Ammon's horn (tissue), 1 donor: Measurements from ENCODE around the gene INPP5D.
A peak's percentile ranks its signal among the peaks of the same experiment; 100 is the strongest.
"Not testable (repeated sequence)": the region's sequence is repeated elsewhere in the genome, so short reads cannot be mapped to it uniquely, and the experiment has no call there.

Experiments used
- DNase-seq: peaks from one replicate; pipeline ENCODE4 v3.0.0-alpha.2; 2016; ENCODE audit warnings: low spot score

INPP5D gene

DNA sequence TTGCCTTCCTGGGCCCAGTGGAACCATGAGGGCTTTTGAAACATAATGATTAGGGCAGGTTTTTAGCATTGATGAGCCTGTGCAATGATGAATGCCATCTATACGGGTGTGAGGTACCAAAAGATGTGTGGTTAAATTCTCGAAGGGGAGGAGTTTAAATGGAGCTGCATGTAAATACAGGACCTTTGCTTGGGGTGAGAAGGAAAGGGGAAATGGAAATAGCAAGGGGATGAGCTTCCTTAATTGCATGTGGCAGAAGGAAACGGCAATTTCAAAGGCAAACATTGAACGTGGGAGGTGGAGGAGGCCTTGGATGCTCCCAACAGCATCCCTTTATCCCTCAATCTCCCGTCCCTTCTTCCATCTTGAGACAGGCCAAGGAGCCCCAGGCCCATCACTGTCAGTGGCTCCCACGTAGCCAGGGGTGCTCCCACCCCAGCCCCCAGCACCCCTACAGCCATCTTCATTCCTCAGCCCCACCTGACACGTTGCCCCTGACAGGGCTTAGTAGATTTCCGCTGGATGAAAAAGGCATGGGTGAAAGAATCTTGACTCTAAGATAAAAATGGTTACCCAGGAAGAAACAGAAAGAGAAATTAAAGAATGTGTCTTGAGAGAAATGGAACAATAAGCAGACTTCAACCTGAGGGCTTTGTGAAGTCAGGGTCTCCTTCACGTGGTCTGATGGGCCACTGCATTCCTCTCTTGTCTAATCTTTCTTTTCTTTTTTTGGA is 32.5 kb downstream of the INPP5D start:
- DNase-seq = no peak

DNA sequence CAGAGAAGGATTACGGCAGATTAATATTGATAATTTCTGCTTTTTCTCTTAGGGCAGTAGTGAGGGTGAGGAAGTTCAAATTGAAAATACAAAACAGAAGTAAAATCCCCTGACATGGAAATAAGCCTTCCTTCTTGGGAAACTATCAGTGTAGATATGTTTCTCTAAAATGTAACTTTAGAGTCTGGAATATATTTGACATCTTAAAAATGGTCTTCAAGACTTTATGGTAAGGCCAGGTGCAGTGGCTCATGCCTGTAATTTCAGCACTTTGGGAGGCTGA is 33.0 kb downstream of the INPP5D start:
- DNase-seq = no peak

DNA sequence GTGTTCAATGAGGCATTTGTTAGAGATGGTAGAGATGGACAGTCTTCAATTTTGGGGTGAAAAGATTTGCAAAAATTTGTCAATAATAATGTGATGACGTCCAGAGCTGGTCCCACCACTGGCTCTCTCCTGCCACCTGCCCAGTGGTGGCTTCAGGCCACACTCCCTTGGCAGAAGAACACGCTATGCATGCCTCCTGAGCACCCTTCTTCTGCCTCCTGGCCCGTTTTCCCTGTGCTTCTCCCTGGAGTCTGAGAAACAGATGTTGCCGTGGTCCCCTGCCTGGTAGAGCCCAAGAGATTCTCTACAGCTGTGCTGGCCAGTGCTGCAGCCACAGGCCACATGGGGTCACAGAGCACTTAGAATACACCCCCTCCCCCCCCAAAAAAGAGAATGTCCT is 33.6 kb downstream of the INPP5D start:
- no peak for DNase-seq

DNA sequence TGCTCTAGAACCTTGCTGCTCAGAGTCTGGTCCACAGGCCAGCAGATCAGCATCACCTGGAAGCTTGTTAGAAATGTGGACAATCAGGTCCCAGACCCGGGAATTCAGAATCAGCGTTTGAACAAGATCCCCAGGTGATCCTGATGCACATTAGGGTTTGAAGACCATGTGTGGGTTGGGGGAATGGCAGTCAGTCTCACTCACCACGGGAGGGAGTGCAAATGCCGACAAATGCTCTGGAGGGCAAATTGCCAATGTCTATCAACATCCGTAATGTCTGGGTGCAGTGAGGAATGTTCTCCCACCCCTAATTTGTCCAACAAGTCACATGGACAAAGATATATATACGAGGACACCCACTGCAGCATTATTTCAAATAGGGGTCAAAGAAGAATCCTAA is 34.5 kb downstream of the INPP5D start:
- DNase-seq = no peak

DNA sequence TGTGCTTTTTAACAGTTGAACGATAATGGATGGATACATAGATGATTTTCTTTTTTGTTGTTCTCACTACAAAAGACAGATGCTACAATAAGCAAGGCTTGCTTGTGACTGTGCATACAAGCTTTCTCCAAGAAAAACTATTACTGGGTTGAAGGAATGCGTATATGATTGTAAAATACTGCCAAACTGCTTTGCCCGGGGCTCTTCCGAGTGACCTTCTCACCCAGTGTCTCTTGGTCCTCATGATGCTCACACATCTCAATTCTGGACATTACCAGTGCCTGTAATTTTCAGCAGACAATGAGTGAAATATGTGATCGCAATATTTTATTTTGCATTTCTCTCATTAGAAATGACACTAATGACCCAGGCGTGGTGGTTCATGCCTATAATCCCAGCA is 35.9 kb downstream of the INPP5D start:
- no peak for DNase-seq

DNA sequence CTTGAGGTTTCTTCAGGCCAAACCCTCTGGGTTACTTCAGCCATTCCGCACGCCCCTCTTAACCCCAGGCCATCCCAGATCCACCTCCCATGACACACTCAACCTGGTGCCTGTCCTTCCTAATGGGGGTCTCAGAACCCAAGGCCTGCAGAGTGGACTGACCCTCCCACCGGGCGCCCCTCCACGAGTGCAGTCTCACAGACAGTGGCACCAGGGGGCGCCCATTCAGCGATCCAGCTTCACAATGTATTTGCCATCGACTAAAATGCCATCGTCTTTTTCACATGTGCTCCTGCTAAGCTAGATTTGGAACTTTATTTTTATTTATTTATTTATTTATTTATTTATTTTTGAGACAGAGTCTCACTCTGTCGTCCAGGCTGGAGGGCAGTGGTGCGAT is 38.5 kb downstream of the INPP5D start:
- DNase-seq = no peak

DNA sequence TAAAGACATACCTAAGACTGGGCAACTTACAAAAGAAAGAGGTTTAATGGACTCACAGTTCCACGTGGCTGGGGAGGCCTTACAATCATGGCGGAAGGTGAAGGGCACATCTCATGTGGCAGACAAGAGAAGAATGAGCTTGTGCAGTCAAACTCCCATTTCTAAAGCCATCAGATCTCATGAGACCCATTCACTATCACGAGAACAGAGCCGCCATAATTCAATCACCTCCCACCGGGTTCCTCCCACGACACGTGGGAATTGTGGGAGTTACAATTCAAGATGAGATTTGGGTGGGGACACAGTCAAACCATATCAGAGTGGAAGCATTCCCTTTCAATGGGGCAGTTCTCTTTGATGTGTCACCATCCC is 39.7 kb downstream of the INPP5D start:
- DNase-seq = not testable (repeated sequence)

DNA sequence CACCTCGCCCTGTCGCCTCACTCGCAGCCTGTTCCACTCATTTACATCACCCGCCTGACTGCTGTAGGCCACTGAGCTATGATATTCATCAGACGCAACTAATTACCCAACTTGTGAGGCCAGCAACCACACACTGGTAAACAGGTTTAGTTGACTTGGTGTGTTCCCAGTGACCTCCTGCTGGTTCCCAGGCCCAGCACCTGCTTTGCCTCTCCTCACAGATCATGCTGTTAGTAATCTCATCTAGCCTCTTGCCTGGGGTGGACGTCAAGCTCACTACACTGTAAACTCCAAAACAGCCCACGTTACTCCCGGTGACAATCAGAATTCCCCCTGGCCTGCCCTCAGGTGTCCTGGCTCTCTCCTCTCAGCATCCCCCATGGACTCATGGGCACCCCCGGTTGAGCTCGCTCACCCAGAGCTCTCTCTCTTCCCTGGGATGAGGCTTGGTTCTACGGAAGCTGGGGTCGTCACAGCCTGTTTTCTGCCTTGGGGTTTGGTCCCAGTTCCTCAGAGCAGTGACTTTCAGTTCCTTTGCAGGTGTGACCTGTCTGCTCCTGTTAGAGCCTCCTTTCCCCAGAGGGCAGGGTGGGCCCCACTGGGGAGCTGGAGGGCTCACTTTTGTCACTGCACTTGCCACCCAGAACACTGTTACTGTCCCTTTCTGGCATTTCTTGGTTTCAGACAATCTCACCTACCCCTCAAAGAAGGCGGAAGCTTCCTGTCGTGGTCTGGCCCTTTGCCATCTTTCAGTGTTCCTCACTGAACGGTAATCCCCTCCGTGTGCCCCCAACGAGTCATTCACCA is 40.3 kb downstream of the INPP5D start:
- DNase-seq = no peak

DNA sequence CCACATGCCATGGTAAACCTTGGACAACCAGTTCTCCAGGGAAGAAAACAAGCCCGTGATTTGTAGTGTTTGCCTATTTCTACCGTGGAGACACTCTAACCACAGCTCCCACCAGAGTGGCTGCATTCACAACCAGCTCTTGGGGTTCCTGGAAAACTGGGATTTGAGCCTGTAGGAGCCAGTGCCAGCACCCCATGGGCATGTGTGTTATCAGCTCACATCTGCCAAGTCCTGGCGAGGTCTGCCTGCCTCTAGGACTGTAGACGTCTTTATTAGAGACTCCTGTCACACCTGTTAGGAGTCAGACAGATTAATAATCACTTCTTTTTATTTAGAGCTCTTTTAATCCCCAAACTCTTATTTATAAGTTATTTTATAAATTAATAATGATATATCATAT is 41.0 kb downstream of the INPP5D start:
- no peak for DNase-seq

DNA sequence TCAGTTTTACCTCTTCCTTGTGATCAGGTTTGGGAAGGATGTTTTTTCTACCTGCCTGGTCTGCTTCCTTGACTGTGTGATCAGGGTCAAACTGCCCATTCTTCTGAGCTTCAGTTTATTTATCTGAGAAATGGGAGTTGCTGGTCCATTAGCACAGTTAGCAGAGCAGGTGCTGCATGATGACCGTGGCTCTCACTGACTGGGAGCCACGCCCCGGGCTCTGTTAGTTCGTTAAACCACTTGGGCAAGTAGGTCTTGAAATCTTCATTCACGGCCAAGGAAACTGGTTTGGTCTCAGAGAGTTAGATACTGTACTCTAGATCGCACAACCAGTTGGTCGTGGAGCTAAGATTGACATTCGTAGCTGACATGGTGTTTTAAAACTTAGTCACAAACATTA is 41.7 kb downstream of the INPP5D start:
- no peak for DNase-seq

DNA sequence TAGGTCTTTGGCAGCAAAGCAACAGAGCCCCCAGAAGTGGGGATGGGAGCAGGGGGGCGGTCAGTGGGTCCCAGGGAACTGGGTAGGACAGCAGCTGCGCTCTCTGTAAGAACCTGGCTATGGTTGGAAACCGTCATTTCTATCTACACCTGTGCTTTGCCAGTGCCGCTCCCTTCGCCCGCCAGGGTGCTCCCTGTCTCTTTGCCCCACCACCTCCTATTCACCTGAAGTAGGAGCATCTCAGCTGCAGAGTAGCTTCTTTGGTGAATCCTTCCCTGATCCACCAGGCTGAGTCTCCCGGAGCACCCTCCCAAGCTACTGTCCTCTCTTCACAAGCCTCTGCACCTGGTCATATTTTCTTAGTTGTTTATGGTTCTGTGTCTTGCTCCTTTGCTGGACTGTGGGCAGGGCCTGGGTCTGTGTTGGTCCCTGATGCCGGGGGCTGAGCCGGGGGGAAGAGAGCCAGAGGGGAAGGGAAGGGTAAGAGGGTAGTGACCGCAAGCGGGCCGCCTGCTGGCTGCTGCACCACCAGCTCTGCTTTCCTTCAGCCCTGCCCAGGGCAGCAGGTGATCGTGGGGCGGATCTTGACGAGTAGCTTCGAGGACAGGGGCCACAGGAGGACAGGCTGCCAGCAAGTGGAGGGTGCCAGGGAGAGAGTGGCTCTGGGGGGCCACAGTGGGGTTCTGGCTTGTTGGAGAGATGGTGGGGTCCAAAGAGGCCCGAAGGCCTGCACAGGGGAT is 45.2 kb downstream of the INPP5D start:
- no peak for DNase-seq

DNA sequence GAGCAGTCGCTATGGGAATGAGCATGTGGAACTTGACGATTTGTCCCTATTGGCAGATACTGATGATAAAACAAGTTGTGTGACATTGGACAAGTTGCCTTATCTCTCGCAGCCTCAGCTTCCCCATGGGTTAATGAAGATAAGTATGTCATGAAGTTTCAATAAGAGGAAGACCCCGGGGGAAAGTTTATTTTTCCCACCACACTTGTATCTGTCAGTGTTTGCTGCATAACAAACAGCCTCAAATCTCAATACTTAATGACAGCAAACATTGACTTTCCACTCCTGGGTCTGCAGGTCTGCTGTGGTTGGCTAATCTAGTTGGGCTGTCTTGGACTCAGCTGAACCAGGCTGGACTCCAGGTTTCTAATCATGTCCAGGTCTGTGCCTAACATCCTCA is 45.8 kb downstream of the INPP5D start:
- DNase-seq = no peak

DNA sequence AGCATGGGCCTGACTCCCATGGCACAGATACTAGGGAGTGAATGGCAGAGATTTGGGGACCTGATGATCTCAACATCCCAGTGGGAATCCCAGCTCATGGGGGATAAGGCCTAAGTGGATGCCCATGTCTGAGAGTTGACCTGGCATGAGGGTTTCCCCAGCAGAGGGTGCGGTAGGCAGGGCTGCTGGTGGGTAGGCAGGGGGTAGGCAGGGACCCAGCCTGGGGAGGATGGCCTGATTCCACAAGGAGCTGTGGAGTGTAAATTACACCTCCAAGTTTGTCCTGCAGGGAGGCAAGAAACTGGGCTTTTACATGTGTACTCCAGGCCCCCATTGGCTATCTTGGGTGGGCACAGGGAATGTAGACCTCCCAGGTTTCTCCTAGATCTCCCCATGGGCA is 46.9 kb downstream of the INPP5D start:
- no peak for DNase-seq

DNA sequence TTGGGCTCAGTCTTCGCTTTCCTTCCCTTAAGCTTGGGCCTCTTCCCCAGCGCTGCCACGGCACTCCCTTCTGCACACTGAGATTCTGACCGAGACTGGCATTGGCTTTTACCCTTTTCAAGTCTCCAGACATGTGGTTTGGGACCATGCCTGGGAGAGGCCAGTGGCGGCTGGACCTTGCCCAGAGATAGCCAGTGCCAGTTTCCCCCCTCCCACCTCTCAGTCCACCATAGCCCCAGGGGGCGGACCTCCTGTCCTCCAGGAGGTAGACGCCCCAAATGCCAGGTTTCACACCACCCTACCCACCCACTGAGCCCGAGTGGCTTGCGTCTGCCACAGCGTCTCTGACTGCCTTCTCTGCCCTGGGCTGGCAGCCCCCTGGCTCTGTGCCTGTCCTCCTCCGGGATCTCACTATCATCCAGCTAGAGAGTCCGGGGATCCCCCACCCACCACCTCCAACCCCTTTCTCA is 47.7 kb downstream of the INPP5D start:
- DNase-seq = no peak

DNA sequence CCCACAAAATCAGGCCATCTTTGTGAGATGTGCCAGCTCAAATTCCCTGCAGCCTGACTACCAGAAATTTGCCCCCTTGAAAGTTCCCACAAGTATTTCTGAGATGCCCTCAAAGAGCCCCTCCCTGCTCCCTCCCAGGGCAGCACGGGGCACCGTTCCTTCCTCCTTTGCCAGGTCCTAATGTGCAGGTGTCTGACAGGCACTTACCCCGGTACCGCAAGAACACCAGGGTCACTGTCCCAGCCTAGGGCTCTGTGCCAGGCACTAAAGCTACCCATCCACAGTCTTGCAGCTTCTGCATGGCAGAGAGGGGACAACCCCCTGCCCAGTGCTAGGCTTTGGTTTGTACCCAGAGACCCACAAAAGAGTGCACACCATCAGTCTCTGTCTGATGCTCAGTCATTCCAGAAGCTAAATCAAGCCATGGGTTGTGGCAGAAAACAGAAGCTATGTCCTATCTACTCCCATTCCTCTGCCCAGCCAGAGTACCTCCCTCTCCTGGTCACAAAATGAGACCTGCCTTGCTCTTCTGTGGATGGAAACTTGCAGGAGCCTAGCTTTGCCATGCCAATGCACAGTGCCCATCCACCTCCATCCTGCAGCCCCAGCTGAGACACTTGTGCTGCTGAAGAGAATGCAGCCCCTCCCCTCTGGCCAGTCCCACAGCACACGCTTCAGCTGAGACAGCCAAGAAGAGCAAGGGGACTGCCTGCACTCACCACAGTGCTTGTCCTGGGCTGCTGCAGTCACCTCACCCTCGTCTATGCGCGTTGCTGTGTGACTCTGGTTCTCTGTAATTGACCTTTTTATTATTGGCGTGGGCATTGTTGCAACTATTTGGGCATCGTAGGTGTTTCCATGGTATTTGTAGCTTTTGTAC is 48.7 kb downstream of the INPP5D start:
- no peak for DNase-seq

DNA sequence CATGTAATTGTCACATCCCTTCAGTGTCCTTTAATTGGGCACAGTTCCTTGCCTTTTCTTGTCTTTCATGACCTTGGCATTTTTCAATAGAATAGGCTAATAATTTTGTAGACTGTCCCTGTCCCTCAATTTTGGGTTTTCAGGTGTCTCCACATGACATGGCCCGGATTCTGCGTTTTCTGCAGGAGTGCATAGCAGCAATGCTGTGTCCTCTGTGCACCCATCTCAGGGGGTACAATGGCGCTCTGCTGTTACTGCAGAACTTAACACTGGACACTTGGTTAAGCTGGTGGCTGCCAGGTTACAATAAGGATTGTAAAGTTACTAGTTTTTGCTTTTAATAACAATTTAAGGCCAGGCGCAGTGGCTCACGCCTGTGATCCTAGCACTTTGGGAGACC is 51.3 kb downstream of the INPP5D start:
- no peak for DNase-seq

DNA sequence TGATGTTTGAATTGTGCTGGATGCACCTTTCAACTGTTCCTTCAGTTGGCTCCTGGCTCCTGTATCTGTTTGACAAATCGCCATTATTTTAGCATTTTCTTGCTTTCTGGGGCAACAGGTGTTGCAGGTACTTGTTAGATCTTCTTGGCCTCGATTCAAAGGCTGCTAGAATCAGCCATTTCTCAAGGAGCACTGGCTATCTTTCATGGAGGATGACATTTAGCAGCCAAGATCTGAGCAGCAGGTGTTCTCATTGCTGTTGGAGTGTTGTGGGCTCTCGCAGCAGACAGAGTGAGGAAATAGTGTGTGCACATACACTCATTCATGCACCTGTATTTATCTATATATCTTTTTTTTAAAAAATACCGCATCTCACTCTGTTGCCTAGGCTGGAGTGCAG is 52.2 kb downstream of the INPP5D start:
- no peak for DNase-seq

DNA sequence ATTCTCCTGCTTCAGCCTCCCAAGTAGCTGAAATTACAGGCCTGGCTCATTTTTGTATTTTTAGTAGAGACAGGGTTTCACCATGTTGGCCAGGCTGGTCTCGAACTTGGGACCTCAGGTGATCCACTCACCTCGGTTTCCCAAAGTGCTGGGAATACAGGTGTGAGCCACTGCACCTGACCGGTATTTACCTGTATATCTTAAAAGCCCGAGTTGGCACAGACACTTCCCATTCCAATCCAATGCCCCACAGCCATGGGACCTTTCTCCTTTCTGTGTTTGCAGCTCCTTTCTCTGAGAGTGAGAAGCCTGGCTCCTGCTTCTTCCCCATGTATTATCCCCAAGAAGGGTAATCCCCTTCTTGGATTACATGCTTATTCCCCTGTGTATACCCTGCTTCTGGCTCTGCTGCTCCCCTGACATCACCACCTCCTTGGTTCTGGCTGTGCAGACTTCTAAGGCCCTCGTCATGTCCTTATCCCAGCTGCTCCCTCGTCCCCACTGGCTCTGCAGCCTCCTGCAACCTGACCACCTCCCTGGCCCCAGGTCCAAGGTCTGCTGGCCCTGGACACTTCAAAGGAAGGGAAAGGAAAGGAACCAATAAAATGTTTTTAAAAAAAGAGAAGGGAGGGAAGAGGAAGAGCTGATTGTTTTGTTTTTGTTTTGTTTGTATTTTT is 52.8 kb downstream of the INPP5D start:
- DNase-seq = no peak

DNA sequence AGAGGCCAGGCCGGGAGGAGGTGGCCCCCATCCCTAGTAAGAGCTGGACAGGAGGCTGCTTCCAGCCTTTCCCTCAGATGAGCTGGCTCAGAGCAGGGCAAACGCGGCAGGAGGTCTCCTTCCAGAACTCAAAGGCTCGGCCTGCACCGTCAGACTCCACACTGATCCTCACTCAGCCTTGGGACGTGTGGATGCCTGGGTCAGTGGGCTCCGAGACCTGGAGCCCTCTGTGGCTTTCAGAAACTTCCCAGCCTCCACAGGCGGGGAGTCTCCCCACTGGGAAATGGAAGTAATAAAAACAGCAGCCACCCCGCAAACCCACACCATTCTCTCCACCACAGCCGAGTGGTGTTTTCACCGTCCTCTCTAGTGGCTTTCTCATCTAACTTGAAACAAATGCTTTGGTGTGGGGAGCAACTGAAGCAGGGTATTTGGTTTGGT is 54.3 kb downstream of the INPP5D start:
- no peak for DNase-seq

DNA sequence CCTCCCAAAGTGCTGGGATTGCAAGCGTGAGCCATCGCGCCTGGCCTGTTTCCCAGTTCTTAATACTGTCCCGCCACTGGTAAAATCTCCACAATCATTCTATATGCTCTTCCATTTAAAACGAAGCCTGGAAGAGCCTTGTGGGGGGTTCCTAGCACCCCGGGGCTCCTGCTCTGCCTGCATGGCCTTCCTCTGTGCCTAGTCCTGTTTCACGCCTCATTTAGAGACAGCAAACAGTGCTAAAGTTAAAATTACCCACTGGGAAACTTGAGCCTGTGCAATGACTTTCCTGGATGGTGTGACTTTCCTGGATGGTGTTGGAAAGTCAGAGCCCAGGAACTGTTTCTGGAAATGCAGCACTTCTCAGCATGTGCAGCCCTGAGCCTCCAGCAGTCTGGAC is 55.0 kb downstream of the INPP5D start:
- DNase-seq = no peak

DNA sequence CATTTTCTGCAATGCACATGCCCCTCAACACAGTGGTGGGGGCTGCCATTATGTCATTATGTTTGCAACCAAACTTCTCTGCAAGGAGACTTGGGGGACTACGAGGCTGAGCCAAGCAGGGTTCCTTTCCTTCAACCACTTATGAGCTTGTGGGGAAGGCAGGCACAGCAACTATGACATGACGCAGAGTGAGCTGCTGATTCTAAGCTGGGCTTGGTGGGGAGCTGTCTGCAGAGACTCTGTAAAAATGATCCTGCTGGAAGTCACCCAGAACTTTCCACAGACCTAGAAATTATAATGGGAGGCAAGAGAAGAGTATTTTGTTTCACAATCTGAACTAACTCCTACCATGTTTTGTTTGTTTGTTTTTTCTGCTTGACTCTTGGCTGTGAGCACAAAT is 55.6 kb downstream of the INPP5D start:
- peak; percentile 26 for DNase-seq

DNA sequence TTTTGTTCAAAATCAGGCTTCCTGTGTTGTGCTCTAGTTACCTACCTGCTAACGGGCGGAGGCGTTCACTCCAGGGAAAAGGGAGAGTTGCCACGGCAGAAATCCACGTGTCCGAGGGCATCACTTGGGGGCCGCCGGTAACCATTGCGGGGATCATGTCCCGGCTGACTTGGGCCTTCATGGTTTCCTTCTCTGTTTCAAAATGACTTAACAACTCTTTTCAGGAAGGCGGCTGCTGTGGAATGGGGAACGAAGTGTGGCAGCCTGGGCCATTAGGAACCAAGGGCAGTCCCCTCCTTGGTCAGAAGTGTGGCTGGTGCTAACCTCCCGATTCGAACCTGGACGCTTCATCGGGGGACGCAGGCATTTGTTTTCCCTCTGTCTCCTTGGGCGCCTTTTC is 56.8 kb downstream of the INPP5D start:
- peak; percentile 57 for DNase-seq
